ENCODE results near the gene DUSP9.
A peak's percentile ranks its signal among the peaks of the same experiment; 100 is the strongest.

DUSP9 gene

DNA sequence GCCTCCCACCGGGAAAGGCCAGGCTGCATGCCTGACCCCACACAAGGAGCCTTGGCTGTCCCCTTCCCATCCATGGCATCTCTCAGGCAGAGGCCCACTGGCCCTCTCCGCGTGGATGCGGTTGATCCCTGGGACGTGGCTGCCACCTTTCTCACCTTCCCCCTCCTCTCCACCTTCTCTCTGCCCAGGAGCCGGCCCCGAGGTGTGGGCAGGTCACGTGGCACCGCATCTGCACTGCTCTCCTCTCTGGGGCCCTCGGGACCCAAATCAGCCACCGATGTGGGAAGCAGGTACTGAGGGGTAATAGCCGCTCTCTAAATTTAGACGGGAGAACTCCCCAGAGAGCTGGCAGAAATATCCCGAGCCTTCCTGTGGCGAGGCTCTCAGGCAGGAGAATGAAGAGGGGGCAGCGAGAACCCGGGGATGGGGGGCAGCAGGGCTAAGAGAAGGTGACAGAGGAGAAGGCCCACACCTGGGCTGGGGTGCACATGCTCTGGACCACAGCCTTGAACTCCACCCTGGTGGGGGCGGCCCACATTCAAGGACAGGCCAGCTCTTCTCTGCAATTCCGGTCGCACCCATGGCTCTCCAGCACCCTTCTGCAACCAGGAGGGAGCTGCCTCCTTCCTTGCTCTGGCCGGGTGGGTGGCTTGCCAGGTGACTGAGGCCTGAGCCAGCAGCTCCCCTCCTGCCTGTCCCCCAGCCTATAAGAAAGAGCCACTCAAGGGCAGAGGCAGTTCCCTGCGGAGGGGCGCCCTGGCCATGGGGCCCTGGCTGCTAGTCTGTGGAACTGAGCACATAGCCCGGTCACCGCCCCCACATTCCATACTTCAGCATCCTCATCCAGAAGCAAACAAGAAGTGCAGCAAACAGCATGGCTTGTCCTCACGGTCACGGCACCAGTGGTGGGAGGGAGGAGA, 9.6 kb upstream of the DUSP9 start:
- no peak for DNase-seq

DNA sequence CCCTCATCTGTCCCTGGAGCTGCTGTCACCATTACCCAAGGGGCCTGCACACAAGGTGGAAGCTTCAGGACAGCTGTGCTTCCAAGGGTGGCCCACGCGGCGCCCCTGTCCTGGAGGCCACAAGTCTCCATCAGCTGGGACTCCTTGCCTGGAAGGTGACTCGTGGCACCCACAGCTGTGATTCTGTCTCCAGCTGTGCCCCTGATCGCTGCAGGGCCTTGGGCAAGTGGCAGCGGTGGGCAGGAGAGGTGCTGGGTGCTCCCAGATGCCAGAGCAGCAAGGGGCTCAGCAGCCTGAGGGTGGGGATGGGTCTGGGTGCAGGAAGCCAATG, 9.0 kb upstream of the DUSP9 start:
- DNase-seq = no peak

DNA sequence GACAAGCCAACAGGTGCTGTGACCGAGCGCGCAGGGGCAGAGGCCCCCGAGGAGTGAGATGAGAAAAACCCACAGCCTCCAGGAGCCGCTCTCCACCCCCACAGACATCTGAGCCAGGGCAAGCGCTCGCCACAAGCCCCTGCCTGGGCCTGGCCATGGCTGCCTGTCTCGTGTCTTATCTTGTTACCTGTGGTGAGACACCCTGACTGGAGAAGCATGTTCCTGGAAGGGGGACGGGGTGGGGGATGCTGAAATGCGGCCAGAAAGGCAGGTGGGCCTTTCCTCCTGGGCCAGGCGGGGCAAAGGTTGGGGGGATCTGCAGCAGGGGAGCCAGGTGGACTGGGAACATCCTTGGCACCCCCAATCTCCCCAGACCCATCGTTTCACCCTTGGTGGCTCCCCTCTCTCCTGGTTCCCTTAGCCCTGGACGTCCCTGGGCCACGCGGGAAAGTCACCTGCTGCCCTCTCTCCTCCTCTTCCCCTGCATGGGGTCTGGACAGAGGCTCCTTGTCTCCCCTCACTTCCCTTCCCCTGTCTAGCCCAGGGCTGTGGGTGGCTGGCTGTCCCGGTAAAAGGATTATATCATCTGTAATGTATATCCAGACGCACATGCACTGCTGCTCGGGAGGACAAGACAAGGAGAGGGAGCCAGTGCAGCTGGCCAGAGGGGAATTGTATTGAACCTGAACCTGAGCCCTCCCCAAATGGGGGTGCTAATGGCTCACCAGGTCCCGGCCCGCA, 8.4 kb upstream of the DUSP9 start:
- DNase-seq = no peak

GRCh38 chrX:153639177-153640044, 7.6 kb upstream of the DUSP9 start:
- DNase-seq = no peak

- DNase-seq = no peak
These were observed 6.8 kb upstream of the DUSP9 start for GRCh38 chrX:153640045-153640686.

- no peak for DNase-seq
These were observed 6.0 kb upstream of the DUSP9 start for GRCh38 chrX:153640736-153641575.

GRCh38 chrX:153641627-153642026, 5.4 kb upstream of the DUSP9 start:
- no peak for DNase-seq

DNA sequence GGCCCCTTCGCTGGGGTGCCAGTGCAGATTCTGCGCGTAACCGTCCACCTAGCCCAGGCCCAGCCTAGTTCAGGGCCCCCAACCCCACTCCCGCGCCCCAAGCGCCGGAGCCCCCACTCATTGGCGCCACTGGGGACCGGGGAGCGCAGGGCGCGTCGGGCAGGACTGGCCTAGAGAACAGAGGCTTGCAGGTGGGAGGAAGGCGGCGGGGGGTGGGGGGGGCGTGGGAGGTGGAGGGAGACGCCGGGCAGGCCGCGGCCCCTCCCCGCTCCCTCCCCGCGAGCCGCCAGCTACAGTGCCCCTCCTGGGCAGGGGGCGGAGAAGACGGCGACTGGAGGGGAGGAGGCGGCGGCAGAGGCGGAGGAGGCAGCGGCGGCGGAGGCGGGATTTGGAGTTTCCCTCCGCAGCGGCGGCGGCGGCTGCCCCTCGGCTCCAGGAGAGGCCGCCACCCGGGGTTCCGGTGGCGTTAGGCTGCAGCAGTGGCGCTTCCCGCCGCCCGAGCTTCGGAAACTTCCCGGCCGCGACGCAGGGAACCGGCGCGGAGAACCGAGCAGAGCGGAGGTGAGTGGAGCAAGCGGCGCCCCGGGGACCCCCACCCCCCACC, 4.8 kb upstream of the DUSP9 start:
- no peak for DNase-seq

DNA sequence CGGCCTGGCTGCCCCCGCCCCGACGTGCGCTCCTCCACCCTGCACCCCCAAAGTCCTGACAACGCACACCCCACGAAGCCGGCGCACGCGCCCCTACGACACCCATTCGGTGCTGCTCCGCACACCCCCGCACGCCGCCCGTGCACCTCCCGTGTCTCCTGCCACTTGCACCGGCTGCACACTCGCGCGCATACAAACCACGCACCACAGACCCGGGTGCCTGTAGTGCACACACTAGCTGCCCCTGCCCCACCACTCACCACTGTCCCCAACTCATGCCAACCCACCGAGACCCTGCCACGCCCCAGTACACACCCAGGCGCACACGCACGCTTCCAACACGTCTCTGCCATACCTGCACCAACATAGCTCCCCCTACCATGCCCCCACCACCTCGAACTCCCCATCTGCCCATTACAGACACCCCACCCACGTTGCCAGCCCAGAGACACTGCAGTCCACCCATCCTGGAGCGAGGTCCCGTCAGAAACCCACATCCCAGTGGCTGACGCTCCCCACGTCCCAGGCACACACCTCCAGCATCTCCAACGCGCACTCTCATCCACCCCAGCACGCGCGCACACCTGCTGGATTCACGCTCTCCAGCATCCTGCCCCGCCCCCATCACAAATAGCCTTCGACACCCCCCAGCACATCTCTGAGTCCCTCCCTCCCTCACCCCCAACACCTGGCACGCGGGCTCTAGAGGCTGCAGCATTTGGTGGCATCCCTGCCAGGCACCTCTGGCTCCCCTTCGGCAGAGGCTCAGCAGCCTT, 4.2 kb upstream of the DUSP9 start:
- no peak for DNase-seq

- DNase-seq = no peak
These were observed 3.3 kb upstream of the DUSP9 start for GRCh38 chrX:153643431-153644351.

GRCh38 chrX:153644356-153645125, 2.5 kb upstream of the DUSP9 start:
- peak; percentile 2 for DNase-seq

- peak; percentile 2 for DNase-seq
These were observed 1.9 kb upstream of the DUSP9 start for GRCh38 chrX:153645151-153645550.

DNA sequence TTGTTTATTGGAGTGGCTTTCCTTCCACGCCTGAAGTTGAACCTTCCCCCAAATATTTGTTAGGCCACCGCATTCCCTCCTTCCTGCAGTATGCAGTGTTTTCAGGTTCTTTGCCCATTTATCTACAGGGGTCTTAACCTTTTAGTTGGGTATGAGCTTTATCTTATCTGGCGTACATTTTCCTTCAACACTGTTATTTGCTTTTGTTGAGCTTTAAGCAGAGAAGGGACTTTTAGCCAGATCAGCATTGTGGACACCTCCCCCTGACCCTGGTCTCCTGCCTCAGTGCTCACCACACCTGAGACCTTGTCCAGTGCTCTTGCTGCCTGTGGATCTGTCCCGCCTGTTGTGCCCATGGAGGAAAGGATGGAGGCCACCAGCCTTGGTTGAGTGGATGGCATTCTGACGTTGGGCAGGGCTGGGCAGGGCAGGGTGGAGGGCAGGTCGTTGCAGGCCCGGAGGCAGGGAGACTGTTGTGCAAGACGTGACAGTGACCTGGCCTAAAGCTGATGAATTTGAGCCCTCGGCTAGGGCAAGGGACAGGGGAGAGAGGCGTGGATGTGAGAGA, 998 bp upstream of the DUSP9 start:
- DNase-seq = peak; percentile 1

DNA sequence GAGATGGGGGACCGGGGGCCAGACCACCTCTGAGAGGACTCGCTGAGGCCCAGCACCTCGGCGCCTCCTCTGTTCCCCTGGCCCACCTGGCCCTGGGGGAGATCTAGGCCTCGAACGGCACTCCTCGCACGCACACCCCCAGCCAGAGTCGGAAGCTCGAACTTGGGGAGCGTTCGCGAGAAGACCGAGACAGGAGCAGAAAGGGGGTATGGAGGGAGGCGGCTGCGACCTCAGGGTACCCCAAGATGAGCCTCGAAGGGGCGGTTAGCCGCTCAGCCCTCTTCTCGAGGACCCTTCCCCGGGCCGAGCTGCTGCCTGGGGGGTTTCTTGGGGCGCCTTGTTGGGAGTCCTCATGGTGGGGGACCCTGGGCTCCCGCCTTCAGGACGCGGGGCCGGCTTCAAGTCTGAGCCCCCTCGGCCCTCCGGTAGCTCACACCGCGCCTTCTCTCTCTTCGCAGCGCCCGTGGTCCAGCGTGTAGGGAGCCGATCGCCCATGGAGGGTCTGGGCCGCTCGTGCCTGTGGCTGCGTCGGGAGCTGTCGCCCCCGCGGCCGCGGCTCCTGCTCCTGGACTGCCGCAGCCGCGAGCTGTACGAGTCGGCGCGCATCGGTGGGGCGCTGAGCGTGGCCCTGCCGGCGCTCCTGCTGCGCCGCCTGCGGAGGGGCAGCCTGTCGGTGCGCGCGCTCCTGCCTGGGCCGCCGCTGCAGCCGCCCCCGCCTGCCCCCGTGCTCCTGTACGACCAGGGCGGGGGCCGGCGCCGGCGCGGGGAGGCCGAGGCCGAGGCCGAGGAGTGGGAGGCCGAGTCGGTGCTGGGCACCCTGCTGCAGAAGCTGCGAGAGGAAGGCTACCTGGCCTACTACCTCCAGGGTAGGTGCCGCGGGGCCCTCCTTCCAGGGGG, 706 bp downstream of the DUSP9 start:
- DNase-seq = peak; percentile 2

GRCh38 chrX:153648358-153649177, 1.6 kb downstream of the DUSP9 start:
- DNase-seq = peak; percentile 2
